ENCODE results near the gene KRT6A. TPM values are rescaled to one million over a fixed set of nuclear protein-coding genes. Genes with fewer than 3 reads are reported as not detected.

KRT6A gene
- total and polyA plus RNA-seq, 2 of the 8 experiments (the other 6 are each of a cell fraction or from before 2014, with no cell fraction given) = 0.11 TPM; not detected in 1

GRCh38 chr12:52527121-52527800, 34.2 kb upstream of the KRT6A start:
- no peak overlapping the region for H3K18ac ChIP-seq (ENCODE audit: extremely low read depth, low read length)
- no peak overlapping the region for H3K56ac ChIP-seq (replicated peaks; ENCODE audit: insufficient read length, low read depth, low read length)
- H4K91ac ChIP-seq (replicated peaks; ENCODE audit: insufficient read length, low read length) = no peak overlapping the region
- no peaks in the 10 kb centered on the region for H3K9me3 ChIP-seq (ENCODE audit: insufficient read depth in 2 of 2, low read depth in 1 of 2, low read length in 1 of 2)
- H3K4me3 ChIP-seq (ENCODE audit: extremely low read depth in 1 of 4, insufficient read depth in 2 of 4, low read depth in 3 of 4, low read length in 4 of 4) = no peak overlapping the region
- H4K8ac ChIP-seq (ENCODE audit: extremely low read depth, insufficient read depth, low read length) = 0 out of 2 replicates have a peak overlapping the region, but pooled peaks have one; percentile 51
- no peak overlapping the region for H2BK5ac ChIP-seq (ENCODE audit: low read depth, low read length)
- CTCF ChIA-PET (ENCODE audit: partially characterized antibody) = no interaction called here
- H3K4me1 ChIP-seq (replicated peaks in 1 of 4; ENCODE audit: control insufficient read depth in 3 of 4, insufficient read depth in 4 of 4, low read length in 3 of 4) = 0 out of 7 replicates have a peak, but pooled peaks cover 0 to 1% (median 0%) of the 10 kb centered on the region in 4 experiments
- H3K27ac ChIP-seq (ENCODE audit: low read depth, low read length) = no peak overlapping the region
- 81% methylated on average over 4 of the region's 4 CpGs; no CpG with 5 or more reads in 1 of the 2 experiments for WGBS, 2 experiments (ENCODE audit: extremely low coverage in 1 of 2, insufficient coverage in 1 of 2, insufficient read length in 1 of 2, insufficient replicate concordance in 2 of 2, low coverage in 1 of 2, low lambda C conversion rate in 2 of 2, missing lambda C conversion rate in 1 of 2)
- H3K23me2 ChIP-seq (ENCODE audit: low read depth, low read length) = no peaks in the 10 kb centered on the region
- TF ChIP-seq TAF1 (IDR thresholded peaks at IDR 0.05; ENCODE audit: low read depth, low read length) (no peak), MAFK (IDR thresholded peaks at IDR 0.05; ENCODE audit: low read depth, low read length) (no peak)
- no peaks in the 10 kb centered on the region for H4K20me1 ChIP-seq (replicated peaks in 1 of 2; ENCODE audit: control insufficient read depth in 1 of 2, insufficient read depth in 2 of 2, low read length in 2 of 2)
- no peak overlapping the region for H3K4ac ChIP-seq (replicated peaks; ENCODE audit: insufficient read length, low read depth, low read length)
- no peak overlapping the region for H3K4me2 ChIP-seq (ENCODE audit: insufficient read depth in 1 of 2, low read depth in 2 of 2, low read length in 2 of 2)
- FAIRE-seq (no peak), DNase-seq (ENCODE audit: low read depth in 1 of 2, low spot score in 2 of 2) (peak in 1 of 2 experiments; percentile 17)
- H3K27me3 ChIP-seq (replicated peaks in 1 of 4; ENCODE audit: control insufficient read depth in 3 of 4, extremely low read depth in 1 of 4, insufficient read depth in 3 of 4, low read length in 3 of 4) = no peaks in the 10 kb centered on the region; a peak in 1 of 7 replicates
- POLR2A ChIA-PET (ENCODE audit: partially characterized antibody) = interaction anchor here (0.6 kb wide), 1 partner anchor 313 kb away, joined by 3 read pairs; no protein-coding TSS in a partner anchor
- no peak overlapping the region for H2AK5ac ChIP-seq (ENCODE audit: low read depth, low read length)
- H2BK12ac ChIP-seq (ENCODE audit: low read depth, low read length) = no peak overlapping the region
- H2BK120ac ChIP-seq (replicated peaks; ENCODE audit: low read depth, low read length) = no peak overlapping the region
- H3K36me3 ChIP-seq (ENCODE audit: control insufficient read depth in 2 of 4, insufficient read depth in 4 of 4, low read length in 3 of 4) = no peaks in the 10 kb centered on the region
- no peaks in the 10 kb centered on the region for H3K79me1 ChIP-seq (ENCODE audit: low read depth, low read length)
- H3K9ac ChIP-seq (replicated peaks in 1 of 4; ENCODE audit: extremely low read depth in 1 of 4, low read depth in 3 of 4, low read length in 3 of 4) = no peak overlapping the region
- no peak overlapping the region for H2BK15ac ChIP-seq (ENCODE audit: low read length)
- H2AFZ ChIP-seq (ENCODE audit: low read length) = no peak overlapping the region
- H2BK20ac ChIP-seq (ENCODE audit: low read length) = no peak overlapping the region
- H3K23ac ChIP-seq (ENCODE audit: insufficient read length) = no peak overlapping the region
- H3K79me2 ChIP-seq (ENCODE audit: control insufficient read depth in 1 of 2, insufficient read depth in 2 of 2, low read length in 2 of 2) = no peaks in the 10 kb centered on the region
- no peak overlapping the region for H4K5ac ChIP-seq (ENCODE audit: insufficient read length, low read depth, low read length)
- H3K14ac ChIP-seq (ENCODE audit: insufficient read length) = no peak overlapping the region
